HepG2 (cell line): ENCODE data around the gene PRELID1. TPM values are rescaled to one million over a fixed set of nuclear protein-coding genes. Genes with fewer than 3 reads are reported as not detected.

Experiments
- ATAC-seq: fragments of 200-7000 bp; cut with Tn5 transposase; 3 replicates; pipeline ENCODE4 v1.9.1; 2020; ENCODE audit warnings: mild to moderate bottlenecking, moderate library complexity
- BruUV-seq: library from RNA; stranded (reverse); fragments of 400-500 nt; replicated peaks from 2 replicates; lab custom pipeline; 2021; lab: Mats Ljungman, UMichigan
- CTCF ChIA-PET: fragments of 300-600 bp; formaldehyde crosslinking; extraction: SDS; loops from one replicate; lab custom pipeline; 2021; ENCODE audit warnings: low total read pairs, inconsistent platforms, low intra/inter-chr PET ratio; lab: Yijun Ruan, JAX
- POLR2A ChIA-PET: fragments of 350-600 bp; sonication (Branson Sonifier 250); formaldehyde crosslinking; loops from one replicate; lab custom pipeline; 2020; ENCODE audit warnings: antibody characterized with exemption, inconsistent platforms; lab: Yijun Ruan, JAX
- DNase-seq: peaks from one replicate; pipeline ENCODE4 v3.0.0-alpha.2; 2015; ENCODE audit warnings: low spot score
- FAIRE-seq: peaks from 3 replicates; lab custom pipeline; 2011; peaks lifted over from hg19 to GRCh38; lab: Jason Lieb, UNC
- H2AFZ ChIP-seq: one replicate; pipeline ENCODE4 v1.6.1; 2011; ENCODE audit warnings: low read length, inconsistent platforms
- H3K27ac ChIP-seq: fragments of 300-600 bp; 3 replicates; pipeline ENCODE4 v1.8.0; 2011; ENCODE audit warnings: mixed run types, mild to moderate bottlenecking, mixed read lengths, low read length, inconsistent platforms; ENCODE audit not compliant: insufficient read depth; ENCODE audit errors: extremely low read length
- H3K27me3 ChIP-seq, 2 experiments: fragments of 200-600 bp in 1 of 2; 2 replicates in 1 of 2; 3 replicates in 1 of 2; pipeline versions ENCODE4 v1.6.0 to v1.8.0; 2011; ENCODE audit warnings: low read length in 2 of 2, mild to moderate bottlenecking in 2 of 2, moderate library complexity in 2 of 2, inconsistent platforms in 1 of 2; ENCODE audit not compliant: insufficient read depth in 2 of 2, control insufficient read depth in 1 of 2
- H3K36me3 ChIP-seq, 2 experiments: fragments of 200-600 bp in 1 of 2; replicated peaks in 1 of 2; 2 replicates in 1 of 2; 3 replicates in 1 of 2; pipeline versions ENCODE4 v1.5.1 to v1.8.0; 2011; ENCODE audit warnings: low read length in 2 of 2, inconsistent platforms in 1 of 2; ENCODE audit not compliant: insufficient read depth in 2 of 2, control insufficient read depth in 1 of 2
- H3K4me1 ChIP-seq: 2 replicates; pipeline ENCODE4 v1.5.1; 2012; ENCODE audit warnings: low read length, inconsistent platforms; ENCODE audit not compliant: insufficient read depth
- H3K4me2 ChIP-seq: 2 replicates; pipeline ENCODE4 v1.6.0; 2011; ENCODE audit warnings: low read depth, low read length, inconsistent platforms
- H3K4me3 ChIP-seq, 3 experiments: fragments of 200-600 bp in 1 of 3; sonication (generic), shearing (Covaris generic) in 1 of 3; replicated peaks in 1 of 3; 2 replicates each; pipeline ENCODE4 v1.5.1; 2011 to 2016; ENCODE audit warnings: low read length in 3 of 3, inconsistent platforms in 2 of 3, low read depth in 2 of 3, mild to moderate bottlenecking in 2 of 3, control low read depth in 1 of 3, mixed read lengths in 1 of 3; ENCODE audit not compliant: insufficient read depth in 1 of 3
- H3K79me2 ChIP-seq: one replicate; pipeline ENCODE4 v1.6.1; 2011; ENCODE audit warnings: low read length, inconsistent platforms; ENCODE audit not compliant: insufficient read depth
- H3K9ac ChIP-seq: 2 replicates; pipeline ENCODE4 v1.6.0; 2011; ENCODE audit warnings: mild to moderate bottlenecking, low read depth, low read length, inconsistent platforms; ENCODE audit not compliant: insufficient read depth
- H3K9me3 ChIP-seq: 2 replicates; pipeline ENCODE4 v1.5.1; 2012; ENCODE audit warnings: mild to moderate bottlenecking, low read length
- H4K20me1 ChIP-seq: 2 replicates; pipeline ENCODE4 v1.6.0; 2011; ENCODE audit warnings: inconsistent platforms, mild to moderate bottlenecking, low read length, moderate library complexity; ENCODE audit not compliant: insufficient read depth
- CBFB ChIP-seq: sonication (generic); formaldehyde crosslinking; IDR thresholded peaks from 2 replicates; pipeline ENCODE4 v1.4.0; 2020; ENCODE audit warnings: missing genetic modification reagents
- KDM4B ChIP-seq: sonication (generic); formaldehyde crosslinking; IDR thresholded peaks from 2 replicates; pipeline ENCODE4 v1.4.0; 2020; ENCODE audit warnings: missing genetic modification reagents
- MTF2 ChIP-seq: sonication (generic); formaldehyde crosslinking; IDR thresholded peaks from 2 replicates; pipeline ENCODE4 v1.5.0; 2020; ENCODE audit warnings: missing genetic modification reagents, borderline replicate concordance
- MXI1 ChIP-seq: IDR thresholded peaks from 3 replicates; pipeline ENCODE4 v1.6.1; 2012; ENCODE audit warnings: low read depth, low read length, inconsistent platforms, borderline replicate concordance
- TFDP2 ChIP-seq: sonication (generic); formaldehyde crosslinking; IDR thresholded peaks from 2 replicates; pipeline ENCODE4 v1.4.0; 2020; ENCODE audit warnings: missing genetic modification reagents
- ZFP62 ChIP-seq: sonication (generic); formaldehyde crosslinking; IDR thresholded peaks from 2 replicates; pipeline ENCODE4 v1.4.0; 2020; ENCODE audit warnings: missing genetic modification reagents
- ZNF264 ChIP-seq: sonication (generic); formaldehyde crosslinking; IDR thresholded peaks from 2 replicates; pipeline ENCODE4 v1.4.0; 2020; ENCODE audit warnings: missing genetic modification reagents
- ZSCAN5A ChIP-seq: sonication (generic); formaldehyde crosslinking; IDR thresholded peaks from 2 replicates; pipeline ENCODE4 v1.8.0; 2022; ENCODE audit warnings: mild to moderate bottlenecking, missing genetic modification reagents, borderline replicate concordance
- WGBS: methylation state at CpG from one replicate; pipeline ENCODE4 v1.1.6; 2017; ENCODE audit warnings: low lambda C conversion rate; 5-methylcytosine and 5-hydroxymethylcytosine counted together
- in situ Hi-C: cut with HindIII; loops from 2 replicates; pipeline ENCODE4 v1.10.0; 2017; ENCODE audit warnings: low pct_unique_long_range_greater_than_20kb; ENCODE audit not compliant: extremely low pct_ligation_motif_present
- intact Hi-C: fragments of 100-400 bp; cut with micrococcal nuclease; formaldehyde crosslinking; loops from one replicate; pipeline ENCODE4 v1.10.0; 2022; ENCODE audit not compliant: unreplicated experiment
- polyA plus RNA-seq, 8 experiments: library from polyadenylated mRNA; depleted of rRNA in 3 of 8; stranded (reverse) in 7 of 8; unstranded in 1 of 8; fragments of >200 nt; fragmentation: Illumina TruSeq in 4 of 8; extraction: Trizol in 4 of 8; gene quantifications; 2 replicates each; pipeline versions ENCODE4 v1.2.1 to v1.2.3, GENCODE V29; 2011 to 2016; ENCODE audit warnings: low read depth in 4 of 8, missing spikeins in 1 of 8, mixed read lengths in 1 of 8; ENCODE audit not compliant: insufficient read depth in 1 of 8
- total RNA-seq, 5 experiments: library from RNA; depleted of rRNA; stranded (reverse); fragments of >200 nt; fragmentation: Illumina TruSeq; extraction: Trizol; gene quantifications; 2 replicates each; pipeline ENCODE4 v1.2.3, GENCODE V29; 2016; ENCODE audit warnings: low read depth in 1 of 5
- TF ChIP-seq, protein P1 (sequence below): IDR thresholded peaks from 2 replicates; pipeline ENCODE4 v1.6.1; 2016; ENCODE audit warnings: low read depth, missing genetic modification reagents, missing compliant biosample characterization
- TF ChIP-seq, protein P2 (sequence below): sonication (generic); formaldehyde crosslinking; IDR thresholded peaks from 2 replicates; pipeline ENCODE4 v1.8.0; 2022; ENCODE audit warnings: missing genetic modification reagents, mild to moderate bottlenecking, borderline replicate concordance
- TF ChIP-seq, protein P3 (sequence below): sonication (generic); formaldehyde crosslinking; IDR thresholded peaks from 2 replicates; pipeline ENCODE4 v1.8.1; 2023; ENCODE audit warnings: missing genetic modification reagents, mild to moderate bottlenecking, borderline replicate concordance

Gene PRELID1
- total and polyA plus RNA-seq, 2 of the 13 experiments (the other 11 are each of a cell fraction or from before 2014, with no cell fraction given), result 250 to 271 TPM

DNA sequence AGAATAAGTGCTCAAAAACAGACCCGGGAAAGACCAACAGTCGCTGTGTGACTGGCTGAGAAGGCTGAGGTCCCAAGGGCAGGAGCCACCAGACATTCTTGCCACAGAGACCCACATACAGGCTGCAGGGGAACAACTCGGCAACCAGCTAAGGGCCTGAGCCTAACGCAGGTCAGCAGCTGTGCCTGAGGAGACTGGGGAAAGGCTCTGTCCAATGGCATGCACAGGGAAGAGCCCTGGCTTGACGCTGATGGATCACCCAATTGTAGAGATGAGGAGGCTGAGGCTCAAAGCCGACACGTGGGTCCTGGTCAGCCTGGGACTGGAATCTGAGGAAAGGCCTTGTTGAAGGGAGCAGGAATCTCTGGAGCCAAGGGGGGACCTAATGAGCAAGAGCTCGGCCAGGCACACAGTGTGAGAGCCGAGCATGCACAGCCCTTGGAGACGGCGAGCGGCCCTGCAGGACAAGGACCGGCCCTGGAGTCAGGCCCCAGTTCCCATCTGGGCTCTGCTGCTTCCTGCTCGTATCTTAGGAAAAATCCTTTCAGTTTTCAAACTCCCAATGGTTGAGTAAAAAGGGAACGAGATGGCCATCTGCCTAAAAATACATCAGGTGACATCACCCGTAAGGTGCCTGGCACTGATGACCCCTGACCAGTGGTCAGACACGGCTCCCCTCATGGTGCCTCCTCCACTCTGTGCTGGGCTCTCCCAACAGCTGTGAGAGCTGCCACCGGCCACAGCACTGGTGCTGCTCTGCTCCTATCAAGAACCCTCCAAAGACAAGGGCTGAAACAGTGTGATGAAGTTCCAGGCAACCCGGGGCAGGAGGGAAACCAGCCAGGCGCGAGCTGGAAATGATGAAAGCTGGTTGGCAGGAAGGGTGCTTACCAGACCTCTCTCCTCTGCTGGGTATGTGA, 31.4 kb downstream of the PRELID1 start:
- intact Hi-C loops (no loop called here), in situ Hi-C loops (no loop called here)
- BruUV-seq, result no TSS peak
- Histone ChIP-seq H4K20me1 (0 out of 2 replicates have a peak, but pooled peaks cover 3% of the 10 kb centered on the region), H3K79me2 (peaks cover 4% of the 10 kb centered on the region), H3K4me3 (no peak overlapping the region), H3K9me3 (no peaks in the 10 kb centered on the region), H3K4me2 (no peak overlapping the region), H3K36me3 (peaks cover 44 to 92% of the 10 kb centered on the region in 2 experiments), H3K9ac (no peak overlapping the region), H3K4me1 (no peaks in the 10 kb centered on the region), H2AFZ (no peak overlapping the region), H3K27ac (no peak overlapping the region), H3K27me3 (no peaks in the 10 kb centered on the region)
- DNase-seq, result no peak
- 97% methylated on average over 18 of the region's 21 CpGs for WGBS
- POLR2A ChIA-PET, result interaction anchor here (1.1 kb wide), 1 partner anchor 248 kb away, joined by 3 read pairs; the partner anchor contains the start of gene FGFR4
- FAIRE-seq, result no peak
- TF ChIP-seq TFDP2, result no peak
- TF ChIP-seq ZNF264 (CRISPR knock-in tag), result no peak
- TF ChIP-seq, protein P1, sequence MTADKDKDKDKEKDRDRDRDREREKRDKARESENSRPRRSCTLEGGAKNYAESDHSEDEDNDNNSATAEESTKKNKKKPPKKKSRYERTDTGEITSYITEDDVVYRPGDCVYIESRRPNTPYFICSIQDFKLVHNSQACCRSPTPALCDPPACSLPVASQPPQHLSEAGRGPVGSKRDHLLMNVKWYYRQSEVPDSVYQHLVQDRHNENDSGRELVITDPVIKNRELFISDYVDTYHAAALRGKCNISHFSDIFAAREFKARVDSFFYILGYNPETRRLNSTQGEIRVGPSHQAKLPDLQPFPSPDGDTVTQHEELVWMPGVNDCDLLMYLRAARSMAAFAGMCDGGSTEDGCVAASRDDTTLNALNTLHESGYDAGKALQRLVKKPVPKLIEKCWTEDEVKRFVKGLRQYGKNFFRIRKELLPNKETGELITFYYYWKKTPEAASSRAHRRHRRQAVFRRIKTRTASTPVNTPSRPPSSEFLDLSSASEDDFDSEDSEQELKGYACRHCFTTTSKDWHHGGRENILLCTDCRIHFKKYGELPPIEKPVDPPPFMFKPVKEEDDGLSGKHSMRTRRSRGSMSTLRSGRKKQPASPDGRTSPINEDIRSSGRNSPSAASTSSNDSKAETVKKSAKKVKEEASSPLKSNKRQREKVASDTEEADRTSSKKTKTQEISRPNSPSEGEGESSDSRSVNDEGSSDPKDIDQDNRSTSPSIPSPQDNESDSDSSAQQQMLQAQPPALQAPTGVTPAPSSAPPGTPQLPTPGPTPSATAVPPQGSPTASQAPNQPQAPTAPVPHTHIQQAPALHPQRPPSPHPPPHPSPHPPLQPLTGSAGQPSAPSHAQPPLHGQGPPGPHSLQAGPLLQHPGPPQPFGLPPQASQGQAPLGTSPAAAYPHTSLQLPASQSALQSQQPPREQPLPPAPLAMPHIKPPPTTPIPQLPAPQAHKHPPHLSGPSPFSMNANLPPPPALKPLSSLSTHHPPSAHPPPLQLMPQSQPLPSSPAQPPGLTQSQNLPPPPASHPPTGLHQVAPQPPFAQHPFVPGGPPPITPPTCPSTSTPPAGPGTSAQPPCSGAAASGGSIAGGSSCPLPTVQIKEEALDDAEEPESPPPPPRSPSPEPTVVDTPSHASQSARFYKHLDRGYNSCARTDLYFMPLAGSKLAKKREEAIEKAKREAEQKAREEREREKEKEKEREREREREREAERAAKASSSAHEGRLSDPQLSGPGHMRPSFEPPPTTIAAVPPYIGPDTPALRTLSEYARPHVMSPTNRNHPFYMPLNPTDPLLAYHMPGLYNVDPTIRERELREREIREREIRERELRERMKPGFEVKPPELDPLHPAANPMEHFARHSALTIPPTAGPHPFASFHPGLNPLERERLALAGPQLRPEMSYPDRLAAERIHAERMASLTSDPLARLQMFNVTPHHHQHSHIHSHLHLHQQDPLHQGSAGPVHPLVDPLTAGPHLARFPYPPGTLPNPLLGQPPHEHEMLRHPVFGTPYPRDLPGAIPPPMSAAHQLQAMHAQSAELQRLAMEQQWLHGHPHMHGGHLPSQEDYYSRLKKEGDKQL, result no peak
- TF ChIP-seq KDM4B (CRISPR knock-in tag), result no peak
- TF ChIP-seq MXI1, result no peak
- TF ChIP-seq, protein P2, sequence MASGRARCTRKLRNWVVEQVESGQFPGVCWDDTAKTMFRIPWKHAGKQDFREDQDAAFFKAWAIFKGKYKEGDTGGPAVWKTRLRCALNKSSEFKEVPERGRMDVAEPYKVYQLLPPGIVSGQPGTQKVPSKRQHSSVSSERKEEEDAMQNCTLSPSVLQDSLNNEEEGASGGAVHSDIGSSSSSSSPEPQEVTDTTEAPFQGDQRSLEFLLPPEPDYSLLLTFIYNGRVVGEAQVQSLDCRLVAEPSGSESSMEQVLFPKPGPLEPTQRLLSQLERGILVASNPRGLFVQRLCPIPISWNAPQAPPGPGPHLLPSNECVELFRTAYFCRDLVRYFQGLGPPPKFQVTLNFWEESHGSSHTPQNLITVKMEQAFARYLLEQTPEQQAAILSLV, result no peak
- TF ChIP-seq ZSCAN5A (CRISPR knock-in tag), result no peak
- TF ChIP-seq, protein P3, sequence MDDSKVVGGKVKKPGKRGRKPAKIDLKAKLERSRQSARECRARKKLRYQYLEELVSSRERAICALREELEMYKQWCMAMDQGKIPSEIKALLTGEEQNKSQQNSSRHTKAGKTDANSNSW (CRISPR knock-in tag), result no peak
- TF ChIP-seq MTF2 (CRISPR knock-in tag), result no peak
- TF ChIP-seq CBFB (CRISPR knock-in tag), result no peak
- no peak for TF ChIP-seq ZFP62
- CTCF ChIA-PET, result interaction anchor here (1.2 to 2.9 kb wide), 2 partner anchors 17 to 22 kb away, joined by 3 to 38 read pairs; no protein-coding TSS in a partner anchor
- no peak for ATAC-seq
